Uterus (tissue), 4 donors: ENCODE measurements around the gene ARF6. TPM values are rescaled to one million over a fixed set of nuclear protein-coding genes. Genes with fewer than 3 reads are reported as not detected.

ENCODE experiments used
- DNase-seq, 2 donors: peaks; one replicate each; pipeline ENCODE4 v3.0.0-alpha.2; 2019 to 2020
- H3K27ac ChIP-seq, 2 donors: fragments of 200-600 bp; sonication (generic); 1 replicate in 1 of 2; 2 replicates in 1 of 2; pipeline ENCODE4 v1.5.1; 2016 to 2018
- H3K27me3 ChIP-seq, 2 donors: fragments of 200-600 bp; sonication (generic); one replicate each; pipeline ENCODE4 v1.5.1; 2018 to 2019; ENCODE audit warnings: control low read depth in 1 of 2
- H3K36me3 ChIP-seq, 2 donors: fragments of 200-600 bp; sonication (generic); one replicate each; pipeline ENCODE4 v1.5.1; 2019; ENCODE audit warnings: control low read depth in 1 of 2
- H3K4me1 ChIP-seq, 2 donors: fragments of 200-600 bp; sonication (generic); one replicate each; pipeline ENCODE4 v1.5.1; 2018 to 2019; ENCODE audit warnings: control low read depth in 1 of 2
- H3K4me3 ChIP-seq, 2 donors: fragments of 200-600 bp; sonication (generic); 1 replicate in 1 of 2; 2 replicates in 1 of 2; pipeline ENCODE4 v1.5.1; 2018 to 2019; ENCODE audit warnings: mild to moderate bottlenecking in 1 of 2
- H3K9me3 ChIP-seq, 2 donors: fragments of 200-600 bp; sonication (generic); one replicate each; pipeline ENCODE4 v1.5.1; 2019; ENCODE audit warnings: control low read depth in 1 of 2
- POLR2A ChIP-seq, 2 donors: fragments of 450-650 bp; IDR thresholded peaks; one replicate each; pipeline ENCODE4 v1.6.1; 2016; ENCODE audit warnings: antibody characterized with exemption in 2 of 2, mild to moderate bottlenecking in 1 of 2, moderate library complexity in 1 of 2
- intact Hi-C: fragments of 100-400 bp; cut with DNase I; formaldehyde crosslinking; loops from one replicate; pipeline ENCODE4 v1.15.1; 2023; ENCODE audit warnings: low total_unique reads
- total RNA-seq, 4 donors: library from RNA; depleted of rRNA in 3 of 4; stranded (reverse); fragments of >200 nt in 3 of 4; gene quantifications; one replicate each; pipeline versions ENCODE4 v1.1.0 to v1.2.4, GENCODE V29; 2014 to 2023
- TF ChIP-seq, protein P1 (sequence below), 4 experiments: fragments of 200-600 bp in 2 of 4; fragments of 450-650 bp in 2 of 4; sonication (generic) in 2 of 4; IDR thresholded peaks; one replicate each; pipeline ENCODE4 v1.5.1; 2016 to 2019; ENCODE audit warnings: antibody characterized with exemption in 4 of 4, mild to moderate bottlenecking in 2 of 4, moderate library complexity in 1 of 4
- donor health status: DM: yes; HTN: yes; CAD: no.

ARF6 gene
- 10 to 100 TPM; 21.3 to 70.8 (median 36.1) TPM for total RNA-seq

DNA sequence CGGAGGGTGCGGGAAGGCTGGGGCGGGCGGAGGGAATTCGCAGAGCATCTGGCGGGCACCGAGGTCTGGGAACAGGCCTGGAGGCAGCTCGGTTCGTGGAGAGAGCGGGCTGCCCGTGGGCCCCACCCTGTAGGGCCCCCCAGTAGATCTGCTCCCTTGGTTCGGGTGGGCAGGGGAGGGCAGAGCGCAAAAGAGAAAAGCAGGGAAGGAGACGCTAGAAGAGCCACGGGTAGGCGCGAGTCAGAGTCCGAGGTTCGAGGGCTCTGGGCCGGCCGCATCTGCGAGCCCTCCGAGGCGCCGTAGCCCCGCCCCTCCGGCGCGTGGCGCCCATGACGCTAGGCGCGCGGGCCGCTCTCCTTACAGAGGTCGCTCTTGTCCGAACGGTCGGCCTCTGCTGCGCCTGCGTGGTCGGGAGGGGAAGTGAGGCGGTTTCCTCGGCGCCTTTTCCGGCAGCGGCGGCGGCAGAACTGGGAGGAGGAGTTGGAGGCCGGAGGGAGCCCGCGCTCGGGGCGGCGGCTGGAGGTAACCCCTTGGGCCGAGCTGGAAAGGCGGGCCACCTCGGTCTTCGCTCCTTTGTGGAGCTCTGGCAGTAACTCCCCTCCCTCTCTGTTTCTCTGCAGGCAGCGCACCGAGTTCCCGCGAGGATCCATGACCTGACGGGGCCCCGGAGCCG is at the start of gene ARF6:
Gene ARF6 (plus strand): TSS at position 447 of the 673 bp plus-strand sequence. CDS start 655 bp downstream, outside the sequence.
- H3K4me1 ChIP-seq, result peaks cover 14% of the 10 kb centered on the region in 2 donors
- intact Hi-C loops, result loop anchor here (10.0 kb wide), 1 partner anchor 212 kb away; no protein-coding TSS in a partner anchor
- peak; percentile 98 for DNase-seq
- H3K36me3 ChIP-seq, result no peaks in the 10 kb centered on the region
- no peaks in the 10 kb centered on the region for H3K9me3 ChIP-seq
- TF ChIP-seq POLR2A (IDR thresholded peaks at IDR 0.05), result peak; percentile 94 to 95
- TF ChIP-seq, protein P1, sequence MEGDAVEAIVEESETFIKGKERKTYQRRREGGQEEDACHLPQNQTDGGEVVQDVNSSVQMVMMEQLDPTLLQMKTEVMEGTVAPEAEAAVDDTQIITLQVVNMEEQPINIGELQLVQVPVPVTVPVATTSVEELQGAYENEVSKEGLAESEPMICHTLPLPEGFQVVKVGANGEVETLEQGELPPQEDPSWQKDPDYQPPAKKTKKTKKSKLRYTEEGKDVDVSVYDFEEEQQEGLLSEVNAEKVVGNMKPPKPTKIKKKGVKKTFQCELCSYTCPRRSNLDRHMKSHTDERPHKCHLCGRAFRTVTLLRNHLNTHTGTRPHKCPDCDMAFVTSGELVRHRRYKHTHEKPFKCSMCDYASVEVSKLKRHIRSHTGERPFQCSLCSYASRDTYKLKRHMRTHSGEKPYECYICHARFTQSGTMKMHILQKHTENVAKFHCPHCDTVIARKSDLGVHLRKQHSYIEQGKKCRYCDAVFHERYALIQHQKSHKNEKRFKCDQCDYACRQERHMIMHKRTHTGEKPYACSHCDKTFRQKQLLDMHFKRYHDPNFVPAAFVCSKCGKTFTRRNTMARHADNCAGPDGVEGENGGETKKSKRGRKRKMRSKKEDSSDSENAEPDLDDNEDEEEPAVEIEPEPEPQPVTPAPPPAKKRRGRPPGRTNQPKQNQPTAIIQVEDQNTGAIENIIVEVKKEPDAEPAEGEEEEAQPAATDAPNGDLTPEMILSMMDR (IDR thresholded peaks at IDR 0.05), result peak; percentile 27 to 58 (median 36)
- H3K27ac ChIP-seq, result peak within 1 kb of the TSS; percentile 99 to 100
- no peaks in the 10 kb centered on the region for H3K27me3 ChIP-seq
- H3K4me3 ChIP-seq, result peak within 1 kb of the TSS; percentile 83 to 100

DNA sequence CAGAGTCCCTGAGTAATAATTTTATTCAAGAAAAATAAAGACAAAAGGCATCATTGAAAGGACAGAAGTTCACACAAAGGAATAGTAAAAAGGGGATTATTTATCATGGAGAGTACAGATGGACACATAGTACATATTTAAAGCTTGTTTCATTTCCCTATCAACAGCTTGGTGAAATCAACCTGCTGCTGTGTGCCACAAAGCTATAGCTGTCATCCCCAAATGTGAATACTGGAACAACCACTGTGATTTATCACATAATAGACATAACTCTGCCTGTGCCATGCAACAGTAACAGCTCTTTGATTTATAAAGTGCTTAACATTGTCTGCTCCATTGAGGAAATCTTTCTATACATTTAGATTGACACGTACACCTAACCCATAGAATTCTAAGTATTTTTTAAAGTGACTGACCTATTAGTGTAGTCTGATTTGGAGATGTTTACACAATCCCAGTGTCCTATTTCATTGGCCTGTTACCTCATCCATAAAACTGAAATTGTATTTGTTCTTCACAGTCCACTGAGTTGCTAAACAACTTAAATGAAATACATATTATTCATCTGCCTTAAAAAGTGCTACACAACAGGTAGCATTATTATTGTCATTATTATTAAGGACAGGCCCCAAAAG is 43.6 kb upstream of the ARF6 start:
- no peak for DNase-seq
- Histone ChIP-seq H3K36me3 (no peaks in the 10 kb centered on the region), H3K27ac (no peak overlapping the region), H3K27me3 (no peaks in the 10 kb centered on the region), H3K4me1 (no peaks in the 10 kb centered on the region), H3K4me3 (no peak overlapping the region), H3K9me3 (no peaks in the 10 kb centered on the region)
- no peak for TF ChIP-seq POLR2A (IDR thresholded peaks at IDR 0.05)
- TF ChIP-seq, protein P1 (IDR thresholded peaks at IDR 0.05), result no peak
- intact Hi-C loops, result no loop called here

DNA sequence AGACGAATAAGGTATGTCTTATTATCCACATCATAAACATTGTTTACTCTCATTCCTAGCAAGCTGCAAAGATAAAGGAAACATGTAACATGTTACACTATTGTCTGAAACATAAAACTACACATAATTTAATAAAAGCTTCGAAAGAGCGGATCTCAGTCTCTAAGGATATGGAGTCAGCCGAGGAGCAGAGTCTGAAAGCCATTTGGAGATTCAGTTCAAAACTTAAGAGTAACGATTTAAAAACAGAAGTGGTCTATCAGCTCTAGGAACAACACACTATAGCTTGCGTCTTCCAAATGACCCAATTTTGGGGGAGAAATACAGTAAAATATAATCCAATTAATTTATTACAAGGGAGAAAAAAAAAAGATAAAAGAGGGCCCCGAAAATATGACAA is 41.1 kb upstream of the ARF6 start:
- Histone ChIP-seq H3K27ac (peak overlapping the region; percentile 88 to 90), H3K36me3 (no peaks in the 10 kb centered on the region), H3K27me3 (no peaks in the 10 kb centered on the region), H3K4me1 (no peaks in the 10 kb centered on the region), H3K9me3 (no peaks in the 10 kb centered on the region), H3K4me3 (peak overlapping the region; percentile 75)
- no peak for TF ChIP-seq POLR2A (IDR thresholded peaks at IDR 0.05)
- TF ChIP-seq, protein P1 (IDR thresholded peaks at IDR 0.05), result no peak
- DNase-seq, result no peak
- intact Hi-C loops, result no loop called here

DNA sequence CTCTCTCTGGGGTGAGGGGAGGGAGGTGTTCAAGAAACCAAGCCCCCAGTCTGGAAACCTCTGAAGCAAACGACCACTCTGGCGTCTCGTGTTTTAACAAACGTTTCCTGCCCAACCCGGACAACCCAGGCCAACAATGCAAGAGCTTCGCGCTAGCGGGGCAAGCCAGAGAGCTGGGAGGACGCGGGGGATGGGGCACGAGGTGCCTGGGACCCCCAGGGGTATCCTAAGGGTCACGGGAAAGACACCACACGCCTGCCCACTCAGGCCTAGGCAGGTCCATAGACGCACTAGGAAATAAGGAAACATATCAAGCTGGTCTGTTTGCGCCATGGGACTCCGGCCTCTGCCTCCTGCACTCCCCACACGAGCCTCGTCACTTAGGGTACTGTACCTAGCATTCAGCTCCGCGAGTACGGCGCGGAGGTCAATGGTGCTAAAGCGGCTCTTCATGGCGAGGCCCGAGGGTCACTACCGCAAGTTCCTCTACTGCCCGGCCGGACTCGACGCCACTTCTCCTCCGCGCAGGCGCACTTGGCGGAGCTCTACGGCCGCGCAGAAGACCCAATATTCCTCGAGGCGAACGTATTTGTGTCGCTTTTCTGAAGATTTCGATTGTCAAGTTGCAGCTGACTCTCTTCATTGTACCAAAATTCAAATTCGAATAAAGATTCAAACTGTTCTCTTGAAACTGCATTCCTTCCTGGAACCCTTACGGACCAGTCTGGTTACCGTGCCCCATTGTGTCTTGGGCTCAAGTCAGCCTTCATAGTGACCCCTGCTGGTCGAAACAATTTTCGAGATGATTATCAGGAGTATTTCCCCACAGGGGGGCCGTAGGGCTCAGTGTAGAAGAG is 40.4 kb upstream of the ARF6 start, which contains the start of gene NEMF:
Gene NEMF (minus strand): TSS at position 488 of the 857 bp plus-strand sequence. CDS start 35 bp downstream, at position 453.
- peak; percentile 24 to 49 for TF ChIP-seq POLR2A (IDR thresholded peaks at IDR 0.05)
- TF ChIP-seq, protein P1 (IDR thresholded peaks at IDR 0.05), result peak; percentile 69 to 87 (median 82)
- no peaks in the 10 kb centered on the region for H3K4me1 ChIP-seq
- H3K4me3 ChIP-seq, result peak within 1 kb of the TSS; percentile 75
- H3K36me3 ChIP-seq, result no peaks in the 10 kb centered on the region
- intact Hi-C loops, result no loop called here
- H3K27me3 ChIP-seq, result no peaks in the 10 kb centered on the region
- DNase-seq, result peak; percentile 85 to 88
- H3K9me3 ChIP-seq, result no peaks in the 10 kb centered on the region
- peak within 1 kb of the TSS; percentile 88 to 90 for H3K27ac ChIP-seq
